ENCODE data around the gene H6PD. TPM values are rescaled to one million over a fixed set of nuclear protein-coding genes. Genes with fewer than 3 reads are reported as not detected.

Gene H6PD
- total and polyA plus RNA-seq, 2 experiments from 2014 or later, result 1.2 to 4.7 TPM

DNA sequence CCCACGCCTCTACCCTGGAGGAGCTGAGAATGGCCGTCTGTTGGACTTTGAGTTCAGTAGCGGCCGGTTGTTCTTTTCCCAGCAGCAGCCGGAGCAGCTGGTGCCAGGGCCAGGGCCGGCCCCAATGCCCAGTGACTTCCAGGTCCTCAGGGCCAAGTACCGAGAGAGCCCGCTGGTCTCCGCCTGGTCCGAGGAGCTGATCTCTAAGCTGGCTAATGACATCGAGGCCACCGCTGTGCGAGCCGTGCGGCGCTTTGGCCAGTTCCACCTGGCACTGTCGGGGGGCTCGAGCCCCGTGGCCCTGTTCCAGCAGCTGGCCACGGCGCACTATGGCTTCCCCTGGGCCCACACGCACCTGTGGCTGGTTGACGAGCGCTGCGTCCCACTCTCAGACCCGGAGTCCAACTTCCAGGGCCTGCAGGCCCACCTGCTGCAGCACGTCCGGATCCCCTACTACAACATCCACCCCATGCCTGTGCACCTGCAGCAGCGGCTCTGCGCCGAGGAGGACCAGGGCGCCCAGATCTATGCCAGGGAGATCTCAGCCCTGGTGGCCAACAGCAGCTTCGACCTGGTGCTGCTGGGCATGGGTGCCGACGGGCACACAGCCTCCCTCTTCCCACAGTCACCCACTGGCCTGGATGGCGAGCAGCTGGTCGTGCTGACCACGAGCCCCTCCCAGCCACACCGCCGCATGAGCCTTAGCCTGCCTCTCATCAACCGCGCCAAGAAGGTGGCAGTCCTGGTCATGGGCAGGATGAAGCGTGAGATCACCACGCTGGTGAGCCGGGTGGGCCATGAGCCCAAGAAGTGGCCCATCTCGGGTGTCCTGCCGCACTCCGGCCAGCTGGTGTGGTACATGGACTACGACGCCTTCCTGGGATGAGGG lies 29.7 kb downstream of the H6PD start:
- no peak for TF ChIP-seq STAT1 (IDR thresholded peaks at IDR 0.05; ENCODE audit: unreplicated experiment)
- TF ChIP-seq JUNB (IDR thresholded peaks at IDR 0.05; ENCODE audit: unreplicated experiment), result no peak
- no peak for TF ChIP-seq POLR2AphosphoS5 (IDR thresholded peaks at IDR 0.05; ENCODE audit: low read depth)
- no peak for TF ChIP-seq CTCF (conservative IDR thresholded peaks at IDR 0.05; ENCODE audit: low read depth in 2 of 2)
- TF ChIP-seq EZH2 (IDR thresholded peaks at IDR 0.05; ENCODE audit: low read depth, unreplicated experiment), result no peak
- TF ChIP-seq NANOG (IDR thresholded peaks at IDR 0.05; ENCODE audit: borderline replicate concordance), result no peak
- no peak for TF ChIP-seq EZH2phosphoT487 (IDR thresholded peaks at IDR 0.05; ENCODE audit: unreplicated experiment)
- no peak for TF ChIP-seq ZNF114 (CRISPR knock-in tag; IDR thresholded peaks at IDR 0.05)
- TF ChIP-seq ZNF462 (CRISPR knock-in tag; IDR thresholded peaks at IDR 0.05), result no peak
- Histone ChIP-seq H3K4me3 (no peak overlapping the region), H3K36me3 (ENCODE audit: insufficient read depth) (no peaks in the 10 kb centered on the region), H3K27me3 (ENCODE audit: insufficient read depth) (no peaks in the 10 kb centered on the region), H3K27ac (ENCODE audit: low read depth) (no peak overlapping the region), H3K4me1 (ENCODE audit: insufficient read depth) (no peaks in the 10 kb centered on the region), H3F3A (replicated peaks; ENCODE audit: low read depth) (peaks cover 10% of the 10 kb centered on the region; the same call in 1 of the 2 replicates), H2AFZ (no peak overlapping the region), H3K9me2 (ENCODE audit: insufficient read depth) (no peaks in the 10 kb centered on the region; the same call in 1 of the 2 replicates), H3K79me2 (replicated peaks; ENCODE audit: insufficient read depth) (no peaks in the 10 kb centered on the region), H3K4me2 (no peak overlapping the region), H4K20me1 (replicated peaks; ENCODE audit: insufficient read depth) (no peaks in the 10 kb centered on the region)
- Mint-ChIP-seq H3K27me3 (ENCODE audit: insufficient read depth, low read depth, poor library complexity) (peaks cover 12% of the 10 kb centered on the region), H3K9me3 (peaks cover 21% of the 10 kb centered on the region), H3K36me3 (ENCODE audit: low read depth) (peaks cover 20% of the 10 kb centered on the region), H3K4me3 (no peak overlapping the region), H3K4me1 (peaks cover 3% of the 10 kb centered on the region; the same call in 1 of the 3 replicates), H3K27ac (no peak overlapping the region)
- ATAC-seq, result no peak
- DNase-seq (ENCODE audit: low spot score), result no peak
